Endothelial cell of umbilical vein (primary cell): ENCODE measurements around the gene SLC26A2. TPM values are rescaled to one million over a fixed set of nuclear protein-coding genes. Genes with fewer than 3 reads are reported as not detected.

Experiments
- BruUV-seq: library from RNA; stranded (reverse); fragments of 400-500 nt; replicated peaks from 2 replicates; lab custom pipeline; 2021; lab: Mats Ljungman, UMichigan
- CTCF ChIA-PET: fragments of 300-600, 350-600 bp; sonication (Branson Sonifier 250); formaldehyde crosslinking; loops from one replicate; lab custom pipeline; 2021; ENCODE audit warnings: antibody characterized with exemption, inconsistent platforms; lab: Charles Lee
- POLR2A ChIA-PET: fragments of 300-600, 350-600 bp; sonication (Branson Sonifier 250); formaldehyde crosslinking; loops from one replicate; lab custom pipeline; 2021; ENCODE audit warnings: antibody characterized with exemption, inconsistent platforms; lab: Charles Lee
- DNase-seq: peaks from one replicate; pipeline ENCODE4 v3.0.0-alpha.2; 2011; ENCODE audit warnings: low read depth, low spot score
- FAIRE-seq: peaks from 2 replicates; lab custom pipeline; 2011; peaks lifted over from hg19 to GRCh38; lab: Jason Lieb, UNC
- H2AFZ ChIP-seq: 2 replicates; pipeline ENCODE4 v1.6.0; 2012; ENCODE audit warnings: low read depth, low read length, control low read depth, inconsistent platforms
- H3K27ac ChIP-seq: 2 replicates; pipeline ENCODE4 v1.5.1; 2011; ENCODE audit warnings: low read depth, mild to moderate bottlenecking, control low read depth, low read length, moderate library complexity; ENCODE audit not compliant: insufficient read depth
- H3K27me3 ChIP-seq, 2 experiments: 2 replicates each; pipeline versions ENCODE4 v1.6.0 to v1.6.1; 2011; ENCODE audit warnings: low read length in 2 of 2, mixed read lengths in 1 of 2; ENCODE audit not compliant: control insufficient read depth in 2 of 2, insufficient read depth in 2 of 2
- H3K36me3 ChIP-seq, 2 experiments: 2 replicates in 1 of 2; 3 replicates in 1 of 2; pipeline ENCODE4 v1.5.1; 2011; ENCODE audit warnings: low read length in 2 of 2, mild to moderate bottlenecking in 1 of 2, moderate library complexity in 1 of 2; ENCODE audit not compliant: control insufficient read depth in 2 of 2, insufficient read depth in 2 of 2; ENCODE audit errors: extremely low read depth in 1 of 2
- H3K4me1 ChIP-seq: 3 replicates; pipeline ENCODE4 v1.5.1; 2011; ENCODE audit warnings: mild to moderate bottlenecking, low read length; ENCODE audit not compliant: control insufficient read depth, insufficient read depth; ENCODE audit errors: extremely low read depth
- H3K4me2 ChIP-seq: 2 replicates; pipeline ENCODE4 v1.6.1; 2011; ENCODE audit warnings: low read length, control low read depth, mixed read lengths; ENCODE audit not compliant: insufficient read depth
- H3K4me3 ChIP-seq, 3 experiments: fragments of 200-600 bp in 1 of 3; sonication (generic), shearing (Covaris generic) in 1 of 3; replicated peaks in 1 of 3; 2 replicates each; pipeline ENCODE4 v1.5.1; 2011 to 2016; ENCODE audit warnings: control low read depth in 3 of 3, low read length in 3 of 3, mild to moderate bottlenecking in 2 of 3, inconsistent platforms in 1 of 3, low read depth in 1 of 3, moderate library complexity in 1 of 3; ENCODE audit not compliant: insufficient read depth in 1 of 3
- H3K79me2 ChIP-seq: 2 replicates; pipeline ENCODE4 v1.6.0; 2012; ENCODE audit warnings: low read length, inconsistent platforms; ENCODE audit not compliant: control insufficient read depth, insufficient read depth
- H3K9ac ChIP-seq: replicated peaks from 2 replicates; pipeline ENCODE3; 2011; ENCODE audit warnings: low read length, control low read depth; ENCODE audit not compliant: insufficient read depth; ENCODE audit errors: extremely low read depth
- H3K9me1 ChIP-seq: replicated peaks from 3 replicates; pipeline ENCODE4 v1.6.0; 2011; ENCODE audit warnings: mild to moderate bottlenecking, low read length; ENCODE audit not compliant: control insufficient read depth, insufficient read depth; ENCODE audit errors: extremely low read depth
- H3K9me3 ChIP-seq: replicated peaks from 2 replicates; pipeline ENCODE4 v1.5.1; 2012; ENCODE audit warnings: low read length, inconsistent platforms; ENCODE audit not compliant: control insufficient read depth, insufficient read depth
- H4K20me1 ChIP-seq: replicated peaks from 2 replicates; pipeline ENCODE3; 2011; ENCODE audit warnings: mild to moderate bottlenecking, low read length; ENCODE audit not compliant: control insufficient read depth, insufficient read depth; ENCODE audit errors: extremely low read depth
- EZH2 ChIP-seq: IDR thresholded peaks from 2 replicates; pipeline ENCODE4 v1.6.1; 2012; ENCODE audit warnings: borderline replicate concordance, low read depth, mild to moderate bottlenecking, moderate library complexity, low read length, inconsistent platforms; ENCODE audit not compliant: severe bottlenecking
- FOS ChIP-seq: IDR thresholded peaks from 2 replicates; pipeline ENCODE4 v1.6.1; 2011; ENCODE audit warnings: mild to moderate bottlenecking, low read length, moderate library complexity, borderline replicate concordance; ENCODE audit not compliant: insufficient read depth
- GATA2 ChIP-seq: IDR thresholded peaks from 2 replicates; pipeline ENCODE4 v1.7.0; 2011; ENCODE audit warnings: low read depth, mild to moderate bottlenecking, moderate library complexity, mixed read lengths, low read length; ENCODE audit not compliant: insufficient read length, insufficient read depth
- JUN ChIP-seq: IDR thresholded peaks from 2 replicates; pipeline ENCODE4 v1.6.1; 2011; ENCODE audit warnings: borderline replicate concordance, low read depth; ENCODE audit not compliant: insufficient read length, insufficient read depth
- MYC ChIP-seq: IDR thresholded peaks from one replicate; pipeline ENCODE4 v1.6.1; 2011; ENCODE audit warnings: mild to moderate bottlenecking, low read depth, low read length
- POLR2A ChIP-seq: IDR thresholded peaks from 2 replicates; pipeline ENCODE4 v1.6.1; 2012; ENCODE audit warnings: low read depth, mild to moderate bottlenecking, control low read depth, low read length
- POLR2AphosphoS5 ChIP-seq: IDR thresholded peaks from 2 replicates; pipeline ENCODE4 v1.6.1; 2012; ENCODE audit warnings: low read depth, mild to moderate bottlenecking, control low read depth, low read length, moderate library complexity; ENCODE audit not compliant: insufficient read depth
- dilution Hi-C: fragments of 300-500 bp; cut with MboI; formaldehyde crosslinking; loops from one replicate; pipeline ENCODE4 v1.15.0; 2019; ENCODE audit warnings: low sequenced_read_pairs; ENCODE audit not compliant: extremely low pct_ligation_motif_present
- intact Hi-C: fragments of 100-400 bp; cut with micrococcal nuclease; formaldehyde crosslinking; loops from one replicate; pipeline ENCODE4 v1.10.0; 2022
- polyA plus RNA-seq, 4 experiments: library from polyadenylated mRNA; depleted of rRNA in 3 of 4; stranded (reverse) in 3 of 4; unstranded in 1 of 4; fragments of >200 nt; gene quantifications; 2 replicates each; pipeline versions ENCODE4 v1.2.1 to v1.2.3, GENCODE V29; 2011 to 2012; ENCODE audit warnings: missing spikeins in 1 of 4
- total RNA-seq: library from RNA; stranded (reverse); gene quantifications from 2 replicates; pipeline ENCODE4 v1.2.3, GENCODE V29; 2021
- TF ChIP-seq, protein P1 (sequence below), 2 donors: IDR thresholded peaks; 1 replicate in 1 of 2; 2 replicates in 1 of 2; pipeline ENCODE4 v1.5.1; 2011; ENCODE audit warnings: low read length in 2 of 2, mild to moderate bottlenecking in 2 of 2, moderate library complexity in 2 of 2, control low read depth in 1 of 2, inconsistent platforms in 1 of 2, low read depth in 1 of 2; ENCODE audit not compliant: insufficient read depth in 1 of 2; ENCODE audit errors: extremely low read depth in 1 of 2
- TF ChIP-seq, protein P2 (sequence below): IDR thresholded peaks from 2 replicates; pipeline ENCODE4 v1.6.1; 2011; ENCODE audit not compliant: insufficient read depth, insufficient read length

Gene SLC26A2
- total and polyA plus RNA-seq, 2 donors (not counting 3 experiments of a cell fraction or from before 2014, with no cell fraction given), result 5.9 to 16.8 TPM

- TF ChIP-seq EZH2, result no peak
- TF ChIP-seq GATA2, result no peak
- no peak for TF ChIP-seq FOS
- TF ChIP-seq JUN, result no peak
- no peak for TF ChIP-seq MYC
- TF ChIP-seq, protein P1, sequence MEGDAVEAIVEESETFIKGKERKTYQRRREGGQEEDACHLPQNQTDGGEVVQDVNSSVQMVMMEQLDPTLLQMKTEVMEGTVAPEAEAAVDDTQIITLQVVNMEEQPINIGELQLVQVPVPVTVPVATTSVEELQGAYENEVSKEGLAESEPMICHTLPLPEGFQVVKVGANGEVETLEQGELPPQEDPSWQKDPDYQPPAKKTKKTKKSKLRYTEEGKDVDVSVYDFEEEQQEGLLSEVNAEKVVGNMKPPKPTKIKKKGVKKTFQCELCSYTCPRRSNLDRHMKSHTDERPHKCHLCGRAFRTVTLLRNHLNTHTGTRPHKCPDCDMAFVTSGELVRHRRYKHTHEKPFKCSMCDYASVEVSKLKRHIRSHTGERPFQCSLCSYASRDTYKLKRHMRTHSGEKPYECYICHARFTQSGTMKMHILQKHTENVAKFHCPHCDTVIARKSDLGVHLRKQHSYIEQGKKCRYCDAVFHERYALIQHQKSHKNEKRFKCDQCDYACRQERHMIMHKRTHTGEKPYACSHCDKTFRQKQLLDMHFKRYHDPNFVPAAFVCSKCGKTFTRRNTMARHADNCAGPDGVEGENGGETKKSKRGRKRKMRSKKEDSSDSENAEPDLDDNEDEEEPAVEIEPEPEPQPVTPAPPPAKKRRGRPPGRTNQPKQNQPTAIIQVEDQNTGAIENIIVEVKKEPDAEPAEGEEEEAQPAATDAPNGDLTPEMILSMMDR (IDR thresholded peaks at IDR 0.05; ENCODE audit: extremely low read depth in 1 of 2, insufficient read depth in 1 of 2, low read depth in 1 of 2, low read length in 2 of 2), result no peak
- TF ChIP-seq, protein P2, sequence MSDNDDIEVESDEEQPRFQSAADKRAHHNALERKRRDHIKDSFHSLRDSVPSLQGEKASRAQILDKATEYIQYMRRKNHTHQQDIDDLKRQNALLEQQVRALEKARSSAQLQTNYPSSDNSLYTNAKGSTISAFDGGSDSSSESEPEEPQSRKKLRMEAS, result no peak
- no peak for TF ChIP-seq POLR2AphosphoS5
- TF ChIP-seq POLR2A, result no peak
- H3K79me2 ChIP-seq, result no peaks in the 10 kb centered on the region
- H3K4me1 ChIP-seq, result peaks cover 33% of the 10 kb centered on the region
- no TSS peak for BruUV-seq
- no peak overlapping the region for H3K27ac ChIP-seq
- no peak overlapping the region for H3K4me2 ChIP-seq
- no peak overlapping the region for H3K9ac ChIP-seq
- dilution Hi-C loops (no loop called here), intact Hi-C loops (loop anchor here (5.0 kb wide), 1 partner anchor 33 kb away; no protein-coding TSS in a partner anchor)
- no peak overlapping the region for H2AFZ ChIP-seq
- H3K9me1 ChIP-seq, result no peaks in the 10 kb centered on the region
- H4K20me1 ChIP-seq, result no peaks in the 10 kb centered on the region
- ChIA-PET POLR2A (interaction anchor here (1.2 kb wide), 1 partner anchor 24 kb away, joined by 5 read pairs; no protein-coding TSS in a partner anchor), CTCF (interaction anchor here (1.4 to 6.7 kb wide), 3 partner anchors 25 to 101 kb away, joined by 6 to 68 read pairs (median 6); partner anchors contain the start of gene SLC26A2)
- H3K36me3 ChIP-seq, result no peaks in the 10 kb centered on the region
- DNase-seq (no peak), FAIRE-seq (no peak)
- H3K9me3 ChIP-seq, result no peaks in the 10 kb centered on the region
- no peak overlapping the region for H3K4me3 ChIP-seq
- peaks cover 0 to 2% of the 10 kb centered on the region in 2 experiments for H3K27me3 ChIP-seq
Observed at GRCh38 chr5:149935431-149935901, 25.1 kb upstream of the SLC26A2 start.
